Measurements from ENCODE around the gene MAPK10. TPM values are rescaled to one million over a fixed set of nuclear protein-coding genes. Genes with fewer than 3 reads are reported as not detected.

Gene MAPK10
- polyA plus RNA-seq, 2 of the 4 experiments (the other 2 are of a cell fraction) = 1.4 to 3.4 TPM

GRCh38 chr4:86106475-86106874 lies 253.4 kb downstream of the MAPK10 start:
- ChIA-PET CTCF (no interaction called here), POLR2A (no interaction called here)
- TF ChIP-seq ZSCAN20 (CRISPR knock-in tag; IDR thresholded peaks at IDR 0.05) (no peak), FOSL2 (IDR thresholded peaks at IDR 0.05) (no peak), FOSL2 (CRISPR knock-in tag; IDR thresholded peaks at IDR 0.05) (no peak), HEYL (CRISPR knock-in tag; IDR thresholded peaks at IDR 0.05) (no peak)
- no peak for DNase-seq (ENCODE audit: low read depth in 1 of 2, low spot score in 1 of 2)
- no peak overlapping the region for H3K4me2 ChIP-seq
- 0 out of 3 replicates have a peak, but pooled peaks cover 5% of the 10 kb centered on the region for H3K9me3 ChIP-seq
- H3K4me1 ChIP-seq = peaks cover 3% of the 10 kb centered on the region; the same call in 1 of the 3 replicates
- H3K4me3 ChIP-seq = no peak overlapping the region
- H3K27ac ChIP-seq = no peak overlapping the region
- no peak for ATAC-seq
- WGBS (ENCODE audit: missing lambda C conversion rate) = 78% methylated on average over 2 of the region's 2 CpGs
- no peak for FAIRE-seq

GRCh38 chr4:86101841-86102240 lies 258.0 kb downstream of the MAPK10 start:
- no peak overlapping the region for H3K4me3 ChIP-seq
- ATAC-seq (no peak), DNase-seq (ENCODE audit: low read depth in 1 of 2, low spot score in 1 of 2) (no peak), FAIRE-seq (no peak)
- no peaks in the 10 kb centered on the region for H3K9me3 ChIP-seq
- no peak overlapping the region; the same call in 2 of the 3 replicates for H3K4me2 ChIP-seq
- ChIA-PET CTCF (no interaction called here), POLR2A (no interaction called here)
- WGBS (ENCODE audit: missing lambda C conversion rate) = 85% methylated on average over 2 of the region's 2 CpGs
- TF ChIP-seq ELK1 (IDR thresholded peaks at IDR 0.05; ENCODE audit: low read depth, low read length) (no peak), REST (IDR thresholded peaks at IDR 0.05) (no peak), ZFP36 (IDR thresholded peaks at IDR 0.05; ENCODE audit: borderline replicate concordance, partially characterized antibody) (no peak), NR3C1 (IDR thresholded peaks at IDR 0.05) (no peak)
- H3K27ac ChIP-seq = no peak overlapping the region
- peaks cover 7% of the 10 kb centered on the region; the same call in 2 of the 3 replicates for H3K4me1 ChIP-seq

GRCh38 chr4:86101410-86101809 lies 258.4 kb downstream of the MAPK10 start:
- Histone ChIP-seq H3K4me1 (peaks cover 7% of the 10 kb centered on the region; the same call in 2 of the 3 replicates), H3K27ac (no peak overlapping the region), H3K4me2 (0 out of 3 replicates have a peak overlapping the region, but pooled peaks have one; percentile 6), H3K9me3 (no peaks in the 10 kb centered on the region), H3K4me3 (no peak overlapping the region)
- FAIRE-seq (no peak), DNase-seq (ENCODE audit: low read depth in 1 of 2, low spot score in 1 of 2) (no peak), ATAC-seq (no peak)
- no peak for TF ChIP-seq HEYL (CRISPR knock-in tag; IDR thresholded peaks at IDR 0.05)
- no peak for TF ChIP-seq MAZ (IDR thresholded peaks at IDR 0.05; ENCODE audit: borderline replicate concordance, low read depth, low read length)
- TF ChIP-seq RCOR1 (IDR thresholded peaks at IDR 0.05; ENCODE audit: low read depth, low read length) = no peak
- TF ChIP-seq CTCF (IDR thresholded peaks at IDR 0.05) = no peak
- TF ChIP-seq ELK1 (IDR thresholded peaks at IDR 0.05; ENCODE audit: low read depth, low read length) = no peak
- no peak for TF ChIP-seq CHD4 (IDR thresholded peaks at IDR 0.05; ENCODE audit: borderline replicate concordance)
- no peak for TF ChIP-seq CBX8 (IDR thresholded peaks at IDR 0.05)
- TF ChIP-seq PHF8 (IDR thresholded peaks at IDR 0.05; ENCODE audit: borderline replicate concordance, low read depth) = no peak
- no peak for TF ChIP-seq EHF (CRISPR knock-in tag; IDR thresholded peaks at IDR 0.05)
- no peak for TF ChIP-seq RFX5 (IDR thresholded peaks at IDR 0.05)
- TF ChIP-seq KDM1A (IDR thresholded peaks at IDR 0.05; ENCODE audit: low read depth) = no peak
- no peak for TF ChIP-seq CEBPB (IDR thresholded peaks at IDR 0.05)
- no peak for TF ChIP-seq FOSL2 (IDR thresholded peaks at IDR 0.05)
- TF ChIP-seq FOSL2 (CRISPR knock-in tag; IDR thresholded peaks at IDR 0.05) = no peak
- no peak for TF ChIP-seq MYC (IDR thresholded peaks at IDR 0.05; ENCODE audit: borderline replicate concordance, low read length)
- no peak for TF ChIP-seq POLR2A (IDR thresholded peaks at IDR 0.05; ENCODE audit: low read length)
- no peak for TF ChIP-seq HOXA7 (CRISPR knock-in tag; IDR thresholded peaks at IDR 0.05)
- TF ChIP-seq NPAS2 (CRISPR knock-in tag; IDR thresholded peaks at IDR 0.05; ENCODE audit: borderline replicate concordance) = no peak
- TF ChIP-seq FOSB (CRISPR knock-in tag; IDR thresholded peaks at IDR 0.05) = no peak
- TF ChIP-seq BCL3 (IDR thresholded peaks at IDR 0.05) = no peak
- CTCF ChIA-PET = no interaction called here
- POLR2A ChIA-PET = no interaction called here
